ENCODE measurements around the gene PLD6. TPM values are rescaled to one million over a fixed set of nuclear protein-coding genes. Genes with fewer than 3 reads are reported as not detected.

Gene PLD6
- total RNA-seq, 1 experiment from 2014 or later = 1.2 TPM

GRCh38 chr17:17166446-17166845 lies 39.7 kb downstream of the PLD6 start (continued):
- TF ChIP-seq E2F4 (CRISPR knock-in tag; IDR thresholded peaks at IDR 0.05; ENCODE audit: borderline replicate concordance, low read depth) (no peak), PRRX2 (CRISPR knock-in tag; IDR thresholded peaks at IDR 0.05) (no peak), RORB (CRISPR knock-in tag; IDR thresholded peaks at IDR 0.05) (no peak), ZNF396 (CRISPR knock-in tag; IDR thresholded peaks at IDR 0.05; ENCODE audit: borderline replicate concordance) (no peak), JAZF1 (CRISPR knock-in tag; IDR thresholded peaks at IDR 0.05) (no peak), E2F1 (CRISPR knock-in tag; IDR thresholded peaks at IDR 0.05) (no peak), FOXP1 (CRISPR knock-in tag; IDR thresholded peaks at IDR 0.05; ENCODE audit: borderline replicate concordance) (no peak), EMX1 (CRISPR knock-in tag; IDR thresholded peaks at IDR 0.05) (no peak)

- ATAC-seq (no peak), DNase-seq (ENCODE audit: low spot score) (no peak)
- Mint-ChIP-seq H3K36me3 (peaks cover 32% of the 10 kb centered on the region), H3K27me3 (ENCODE audit: low read depth) (no peaks in the 10 kb centered on the region), H3K9me3 (no peaks in the 10 kb centered on the region), H3K4me1 (no peaks in the 10 kb centered on the region), H3K4me3 (no peak overlapping the region), H3K27ac (no peak overlapping the region)
- ChIA-PET CTCF (interaction anchor here (2.4 kb wide), 1 partner anchor 24 kb away, joined by 22 read pairs; no protein-coding TSS in a partner anchor), POLR2A (no interaction called here)
- TF ChIP-seq CTCF (IDR thresholded peaks at IDR 0.05) (no peak), IRF1 (CRISPR knock-in tag; IDR thresholded peaks at IDR 0.05) (no peak), NR2C2 (CRISPR knock-in tag; IDR thresholded peaks at IDR 0.05) (no peak), ETV6 (CRISPR knock-in tag; IDR thresholded peaks at IDR 0.05) (no peak), ZSCAN18 (CRISPR knock-in tag; IDR thresholded peaks at IDR 0.05) (no peak), NR3C1 (CRISPR knock-in tag; conservative IDR thresholded peaks at IDR 0.05; ENCODE audit: low read depth) (no peak), ZNF317 (CRISPR knock-in tag; IDR thresholded peaks at IDR 0.05; ENCODE audit: borderline replicate concordance, low read depth) (no peak), ERG (CRISPR knock-in tag; IDR thresholded peaks at IDR 0.05) (no peak), JUN (CRISPR knock-in tag; IDR thresholded peaks at IDR 0.05) (no peak), ZNF281 (CRISPR knock-in tag; IDR thresholded peaks at IDR 0.05) (no peak), ATF2 (CRISPR knock-in tag; IDR thresholded peaks at IDR 0.05; ENCODE audit: borderline replicate concordance, low read depth) (no peak), SMAD3 (CRISPR knock-in tag; IDR thresholded peaks at IDR 0.05; ENCODE audit: borderline replicate concordance) (no peak), ZBTB43 (CRISPR knock-in tag; IDR thresholded peaks at IDR 0.05) (no peak), SMAD4 (CRISPR knock-in tag; IDR thresholded peaks at IDR 0.05) (no peak), FOXK1 (CRISPR knock-in tag; IDR thresholded peaks at IDR 0.05) (no peak), GABPB1 (CRISPR knock-in tag; IDR thresholded peaks at IDR 0.05) (no peak)
Measured at GRCh38 chr17:17165666-17166308, 40.3 kb downstream of the PLD6 start.

Measured in WTC11 (cell line).